22Rv1 (cell line): Measurements from ENCODE around the gene ZFP62.

ENCODE experiments used
- CTCF ChIP-seq: fragments of 450-650 bp; IDR thresholded peaks from 2 replicates; pipeline ENCODE4 v1.5.1; 2017; ENCODE audit warnings: mild to moderate bottlenecking
- ZFX ChIP-seq: fragments of 450-650 bp; IDR thresholded peaks from 2 replicates; pipeline ENCODE4 v1.6.1; 2017; ENCODE audit warnings: antibody characterized with exemption, borderline replicate concordance

- TF ChIP-seq CTCF = no peak
- no peak for TF ChIP-seq ZFX
Observed at GRCh38 chr5:180848878-180849277, 12.2 kb downstream of the ZFP62 start.
